Astrocyte (in vitro differentiated cells and primary cell): Measurements from ENCODE around the gene PER2.

ENCODE experiments used
- CTCF ChIP-seq: IDR thresholded peaks from 2 replicates; pipeline ENCODE4 v1.5.1; 2011; ENCODE audit warnings: low read depth, mild to moderate bottlenecking, inconsistent platforms, low read length, moderate library complexity; ENCODE audit not compliant: insufficient read depth
- EZH2 ChIP-seq: IDR thresholded peaks from 2 replicates; pipeline ENCODE4 v1.6.1; 2012; ENCODE audit warnings: mild to moderate bottlenecking, low read length, inconsistent platforms; ENCODE audit not compliant: insufficient read depth

- TF ChIP-seq EZH2 (no peak), CTCF (no peak)
Observed at GRCh38 chr2:238274152-238274865, 14.1 kb downstream of the PER2 start.
